DND-41 (cell line): ENCODE data around the gene IQSEC1.

Experiments
- ATAC-seq: fragments of 200-7000 bp; cut with Tn5 transposase; 3 replicates; pipeline ENCODE4 v1.9.1; 2021; ENCODE audit warnings: low read depth; ENCODE audit not compliant: insufficient read depth
- DNase-seq: peaks from one replicate; pipeline ENCODE4 v3.0.0-alpha.2; 2020
- H2AFZ ChIP-seq: 2 replicates; pipeline ENCODE4 v1.6.0; 2012; ENCODE audit warnings: low read depth, low read length
- H3K27ac ChIP-seq: 2 replicates; pipeline ENCODE4 v1.5.1; 2012; ENCODE audit warnings: low read length, inconsistent platforms
- H3K27me3 ChIP-seq: fragments of 200-600 bp; sonication (generic); 2 replicates; pipeline ENCODE4 v1.6.0; 2012; ENCODE audit warnings: low read length, mild to moderate bottlenecking, inconsistent platforms; ENCODE audit not compliant: insufficient read depth, poor library complexity
- H3K36me3 ChIP-seq: 2 replicates; pipeline ENCODE4 v1.5.1; 2012; ENCODE audit warnings: low read length, inconsistent platforms; ENCODE audit not compliant: insufficient read depth
- H3K4me1 ChIP-seq: 2 replicates; pipeline ENCODE4 v1.5.1; 2012; ENCODE audit warnings: mild to moderate bottlenecking, low read length; ENCODE audit not compliant: insufficient read depth
- H3K4me2 ChIP-seq: 2 replicates; pipeline ENCODE4 v1.6.0; 2012; ENCODE audit warnings: mild to moderate bottlenecking, moderate library complexity, low read length, inconsistent platforms; ENCODE audit not compliant: insufficient read depth
- H3K4me3 ChIP-seq, 2 experiments: fragments of 200-600 bp in 1 of 2; shearing (Covaris generic) in 1 of 2; 2 replicates each; pipeline ENCODE4 v1.5.1; 2012 to 2016; ENCODE audit warnings: inconsistent platforms in 2 of 2, low read length in 2 of 2, mild to moderate bottlenecking in 2 of 2, low read depth in 1 of 2, moderate library complexity in 1 of 2
- H3K79me2 ChIP-seq: 2 replicates; pipeline ENCODE4 v1.6.0; 2012; ENCODE audit warnings: low read length, inconsistent platforms; ENCODE audit not compliant: insufficient read depth
- H3K9ac ChIP-seq: 2 replicates; pipeline ENCODE4 v1.6.0; 2012; ENCODE audit warnings: low read depth, mild to moderate bottlenecking, inconsistent platforms, low read length, moderate library complexity
- H3K9me3 ChIP-seq: 2 replicates; pipeline ENCODE4 v1.5.1; 2012; ENCODE audit warnings: low read length, moderate library complexity, mild to moderate bottlenecking, inconsistent platforms; ENCODE audit not compliant: insufficient read depth, severe bottlenecking
- H4K20me1 ChIP-seq: 2 replicates; pipeline ENCODE4 v1.6.0; 2012; ENCODE audit warnings: low read length; ENCODE audit not compliant: insufficient read depth
- EZH2 ChIP-seq: IDR thresholded peaks from 3 replicates; pipeline ENCODE4 v1.6.1; 2012; ENCODE audit warnings: borderline replicate concordance, low read depth, mild to moderate bottlenecking, moderate library complexity, low read length, inconsistent platforms; ENCODE audit not compliant: severe bottlenecking
- TF ChIP-seq, protein P1 (sequence below): IDR thresholded peaks from 2 replicates; pipeline ENCODE4 v1.5.1; 2012; ENCODE audit warnings: borderline replicate concordance, low read length, moderate library complexity, mild to moderate bottlenecking; ENCODE audit not compliant: poor library complexity, severe bottlenecking; ENCODE audit errors: extremely low read depth

Gene IQSEC1

GRCh38 chr3:12893247-12893646 is 180.0 kb downstream of the IQSEC1 start:
- H2AFZ ChIP-seq: no peak overlapping the region
- H3K4me2 ChIP-seq: no peak overlapping the region
- ATAC-seq: no peak
- no peak overlapping the region for H3K9ac ChIP-seq
- no peaks in the 10 kb centered on the region for H3K79me2 ChIP-seq
- H3K4me3 ChIP-seq: no peak overlapping the region
- no peak for DNase-seq
- H4K20me1 ChIP-seq: no peaks in the 10 kb centered on the region
- no peaks in the 10 kb centered on the region; the same call in 1 of the 2 replicates for H3K36me3 ChIP-seq
- no peak overlapping the region for H3K27ac ChIP-seq
- no peaks in the 10 kb centered on the region for H3K9me3 ChIP-seq
- peaks cover 8% of the 10 kb centered on the region for H3K27me3 ChIP-seq
- peaks cover 4% of the 10 kb centered on the region for H3K4me1 ChIP-seq
- no peak for TF ChIP-seq EZH2
- TF ChIP-seq, protein P1, sequence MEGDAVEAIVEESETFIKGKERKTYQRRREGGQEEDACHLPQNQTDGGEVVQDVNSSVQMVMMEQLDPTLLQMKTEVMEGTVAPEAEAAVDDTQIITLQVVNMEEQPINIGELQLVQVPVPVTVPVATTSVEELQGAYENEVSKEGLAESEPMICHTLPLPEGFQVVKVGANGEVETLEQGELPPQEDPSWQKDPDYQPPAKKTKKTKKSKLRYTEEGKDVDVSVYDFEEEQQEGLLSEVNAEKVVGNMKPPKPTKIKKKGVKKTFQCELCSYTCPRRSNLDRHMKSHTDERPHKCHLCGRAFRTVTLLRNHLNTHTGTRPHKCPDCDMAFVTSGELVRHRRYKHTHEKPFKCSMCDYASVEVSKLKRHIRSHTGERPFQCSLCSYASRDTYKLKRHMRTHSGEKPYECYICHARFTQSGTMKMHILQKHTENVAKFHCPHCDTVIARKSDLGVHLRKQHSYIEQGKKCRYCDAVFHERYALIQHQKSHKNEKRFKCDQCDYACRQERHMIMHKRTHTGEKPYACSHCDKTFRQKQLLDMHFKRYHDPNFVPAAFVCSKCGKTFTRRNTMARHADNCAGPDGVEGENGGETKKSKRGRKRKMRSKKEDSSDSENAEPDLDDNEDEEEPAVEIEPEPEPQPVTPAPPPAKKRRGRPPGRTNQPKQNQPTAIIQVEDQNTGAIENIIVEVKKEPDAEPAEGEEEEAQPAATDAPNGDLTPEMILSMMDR: no peak

DNA sequence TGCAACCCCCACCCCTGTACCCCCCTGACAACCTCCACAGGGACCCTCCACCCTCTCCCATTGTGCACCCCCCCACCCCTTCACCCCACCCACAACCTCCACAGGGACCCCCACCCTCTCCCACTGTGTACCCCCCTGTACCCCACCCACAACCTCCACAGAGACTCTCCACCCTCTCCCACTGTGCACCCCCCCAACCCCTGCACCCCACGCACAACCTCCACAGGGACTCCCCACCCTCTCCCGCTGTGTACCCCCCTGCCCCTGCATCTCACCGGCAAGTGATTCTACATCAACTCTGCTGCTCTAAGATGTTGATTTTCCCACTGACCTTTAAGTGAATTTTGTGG is 180.4 kb downstream of the IQSEC1 start:
- Histone ChIP-seq H3K9ac (no peak overlapping the region), H3K9me3 (no peaks in the 10 kb centered on the region), H3K27me3 (peaks cover 8% of the 10 kb centered on the region), H3K27ac (no peak overlapping the region), H3K4me3 (no peak overlapping the region), H3K4me1 (peaks cover 4% of the 10 kb centered on the region), H2AFZ (no peak overlapping the region), H3K4me2 (no peak overlapping the region), H3K36me3 (no peaks in the 10 kb centered on the region; the same call in 1 of the 2 replicates), H4K20me1 (no peaks in the 10 kb centered on the region), H3K79me2 (no peaks in the 10 kb centered on the region)
- TF ChIP-seq EZH2: no peak
- TF ChIP-seq, protein P1: no peak
- ATAC-seq (no peak), DNase-seq (no peak)

DNA sequence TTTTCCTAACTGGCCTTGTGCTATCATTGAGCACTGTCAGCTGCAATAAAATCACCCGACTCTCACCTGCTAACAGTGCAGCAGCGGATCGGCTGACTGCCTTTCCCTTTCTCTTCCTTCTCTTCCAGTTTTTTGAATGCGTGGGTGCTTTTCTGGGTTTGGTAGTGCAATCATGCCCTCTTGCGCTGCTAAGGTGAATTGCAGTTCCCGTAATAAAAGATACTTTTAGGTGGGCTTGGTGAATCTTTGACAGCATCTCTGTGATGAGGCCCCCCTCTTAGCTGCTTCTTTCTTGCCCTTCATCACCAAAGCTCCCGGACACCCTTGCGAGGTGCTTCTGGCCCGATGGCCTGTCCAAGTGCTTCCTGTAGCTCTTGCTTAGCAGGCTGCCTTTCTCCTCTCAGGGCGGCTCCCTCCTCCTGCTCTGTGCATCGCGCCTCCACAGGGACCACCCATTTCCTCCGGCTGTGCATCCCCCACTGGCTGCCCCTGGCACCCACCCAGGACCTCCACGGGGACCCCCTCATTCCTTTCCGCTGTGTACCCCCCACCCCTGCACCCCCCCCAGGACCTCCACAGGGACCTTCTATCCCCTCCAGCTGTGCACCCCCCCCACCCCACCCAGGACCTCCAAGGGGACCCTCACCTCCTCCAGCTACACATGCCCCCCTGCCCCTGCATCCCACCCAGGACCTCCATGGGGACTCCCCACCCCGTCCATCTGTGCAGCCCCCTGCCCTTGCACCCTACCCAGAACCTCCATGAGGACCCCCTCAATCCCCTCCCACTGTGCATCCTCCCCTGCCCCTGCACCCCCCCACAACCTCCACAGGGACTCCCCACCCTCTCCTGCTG is 181.0 kb downstream of the IQSEC1 start:
- Histone ChIP-seq H2AFZ (peak overlapping the region; percentile 49), H4K20me1 (no peaks in the 10 kb centered on the region), H3K9ac (peak overlapping the region; percentile 9; the same call in 1 of the 2 replicates), H3K4me2 (peak overlapping the region; percentile 62), H3K9me3 (no peaks in the 10 kb centered on the region), H3K27ac (no peak overlapping the region), H3K4me1 (peaks cover 4% of the 10 kb centered on the region), H3K27me3 (peaks cover 8% of the 10 kb centered on the region), H3K79me2 (no peaks in the 10 kb centered on the region), H3K4me3 (peak overlapping the region in 1 of 2 experiments; percentile 35; a peak in 1 of 4 replicates), H3K36me3 (no peaks in the 10 kb centered on the region; the same call in 1 of the 2 replicates)
- TF ChIP-seq, protein P1: peak; percentile 97
- TF ChIP-seq EZH2: no peak
- DNase-seq: peak; percentile 64
- ATAC-seq: peak; percentile 68
